GM19463 (cell line): ENCODE measurements around the gene PLXNA2.
A peak's percentile ranks its signal among the peaks of the same experiment; 100 is the strongest.

Experiments
- ATAC-seq: cut with Tn5 transposase; IDR thresholded peaks from one replicate; pipeline ENCODE4 v1.9.1; 2021; ENCODE audit warnings: mild to moderate bottlenecking, moderate library complexity; ENCODE audit not compliant: unreplicated experiment

Gene PLXNA2, protein sequence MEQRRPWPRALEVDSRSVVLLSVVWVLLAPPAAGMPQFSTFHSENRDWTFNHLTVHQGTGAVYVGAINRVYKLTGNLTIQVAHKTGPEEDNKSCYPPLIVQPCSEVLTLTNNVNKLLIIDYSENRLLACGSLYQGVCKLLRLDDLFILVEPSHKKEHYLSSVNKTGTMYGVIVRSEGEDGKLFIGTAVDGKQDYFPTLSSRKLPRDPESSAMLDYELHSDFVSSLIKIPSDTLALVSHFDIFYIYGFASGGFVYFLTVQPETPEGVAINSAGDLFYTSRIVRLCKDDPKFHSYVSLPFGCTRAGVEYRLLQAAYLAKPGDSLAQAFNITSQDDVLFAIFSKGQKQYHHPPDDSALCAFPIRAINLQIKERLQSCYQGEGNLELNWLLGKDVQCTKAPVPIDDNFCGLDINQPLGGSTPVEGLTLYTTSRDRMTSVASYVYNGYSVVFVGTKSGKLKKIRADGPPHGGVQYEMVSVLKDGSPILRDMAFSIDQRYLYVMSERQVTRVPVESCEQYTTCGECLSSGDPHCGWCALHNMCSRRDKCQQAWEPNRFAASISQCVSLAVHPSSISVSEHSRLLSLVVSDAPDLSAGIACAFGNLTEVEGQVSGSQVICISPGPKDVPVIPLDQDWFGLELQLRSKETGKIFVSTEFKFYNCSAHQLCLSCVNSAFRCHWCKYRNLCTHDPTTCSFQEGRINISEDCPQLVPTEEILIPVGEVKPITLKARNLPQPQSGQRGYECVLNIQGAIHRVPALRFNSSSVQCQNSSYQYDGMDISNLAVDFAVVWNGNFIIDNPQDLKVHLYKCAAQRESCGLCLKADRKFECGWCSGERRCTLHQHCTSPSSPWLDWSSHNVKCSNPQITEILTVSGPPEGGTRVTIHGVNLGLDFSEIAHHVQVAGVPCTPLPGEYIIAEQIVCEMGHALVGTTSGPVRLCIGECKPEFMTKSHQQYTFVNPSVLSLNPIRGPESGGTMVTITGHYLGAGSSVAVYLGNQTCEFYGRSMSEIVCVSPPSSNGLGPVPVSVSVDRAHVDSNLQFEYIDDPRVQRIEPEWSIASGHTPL (N-terminal part only)

DNA sequence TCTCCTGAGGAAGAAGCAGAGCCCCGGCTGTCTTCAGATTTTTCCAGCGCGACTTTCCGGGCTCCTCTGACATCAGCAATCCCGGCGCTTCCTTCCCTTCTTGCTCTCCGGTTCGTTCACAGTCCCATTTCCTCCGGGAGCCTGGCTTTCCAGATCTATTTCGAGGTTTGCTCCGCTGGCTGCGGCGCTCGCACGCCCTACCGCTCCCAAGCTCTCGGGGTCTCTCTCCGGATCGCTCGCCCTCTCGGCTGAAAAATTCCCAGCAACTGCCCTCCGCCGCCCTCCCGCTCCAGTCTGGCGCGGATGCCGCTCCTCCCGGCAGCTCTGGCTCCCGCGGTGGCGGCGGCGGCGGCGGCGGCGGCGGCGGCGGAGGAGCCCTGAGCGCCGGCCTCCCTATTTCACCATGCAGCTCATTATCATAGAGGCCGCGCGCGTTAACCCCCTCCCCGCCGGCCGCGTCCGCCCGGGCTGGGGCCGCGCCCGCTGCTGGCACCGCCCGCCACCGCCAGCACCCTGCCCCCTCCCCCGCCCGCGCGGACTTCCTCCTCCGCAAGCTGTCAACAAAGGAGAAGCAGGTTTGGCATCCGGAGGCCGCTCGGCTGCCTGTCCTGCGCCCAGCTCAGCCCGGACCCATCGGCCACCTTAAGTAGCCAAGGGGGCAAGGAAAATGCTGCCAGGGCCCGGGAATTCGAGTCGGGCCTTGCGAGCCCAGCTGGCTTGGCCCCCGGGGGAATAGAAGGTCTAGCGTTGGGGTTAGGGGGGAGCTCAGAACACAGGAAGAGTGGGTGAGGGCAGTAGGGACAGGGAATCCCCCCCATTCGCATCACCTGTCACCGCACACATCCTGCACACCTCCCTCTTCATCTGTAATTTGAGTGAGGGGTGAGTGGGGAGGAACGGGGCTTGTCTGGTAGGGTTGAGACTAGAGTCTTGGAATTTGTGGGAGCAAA is at the start of gene PLXNA2:
Gene PLXNA2, minus strand, starts transcription at position 418 of the 950 bp plus-strand sequence. CDS start 26,462 bp downstream, outside the sequence.
- ATAC-seq, result peak; percentile 59

DNA sequence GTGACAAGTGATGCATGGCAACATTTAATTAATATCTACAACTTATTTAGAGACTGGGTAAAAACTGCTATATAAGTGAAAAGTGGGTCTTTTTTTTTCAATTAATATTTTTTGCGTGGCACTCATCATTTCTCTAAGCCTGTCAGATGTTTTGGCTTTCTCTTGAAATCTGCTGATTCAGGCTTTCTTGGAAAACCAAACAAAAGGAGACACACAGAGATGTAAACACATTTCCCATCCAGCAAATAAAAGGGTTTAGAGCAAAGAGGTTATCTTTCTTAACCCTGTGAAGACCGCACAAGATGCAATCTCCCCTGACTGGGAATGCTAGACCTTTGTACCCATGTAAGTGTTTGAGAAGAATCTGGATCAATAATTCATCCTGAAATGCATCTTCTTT is 48.7 kb upstream of the PLXNA2 start:
- no peak for ATAC-seq

DNA sequence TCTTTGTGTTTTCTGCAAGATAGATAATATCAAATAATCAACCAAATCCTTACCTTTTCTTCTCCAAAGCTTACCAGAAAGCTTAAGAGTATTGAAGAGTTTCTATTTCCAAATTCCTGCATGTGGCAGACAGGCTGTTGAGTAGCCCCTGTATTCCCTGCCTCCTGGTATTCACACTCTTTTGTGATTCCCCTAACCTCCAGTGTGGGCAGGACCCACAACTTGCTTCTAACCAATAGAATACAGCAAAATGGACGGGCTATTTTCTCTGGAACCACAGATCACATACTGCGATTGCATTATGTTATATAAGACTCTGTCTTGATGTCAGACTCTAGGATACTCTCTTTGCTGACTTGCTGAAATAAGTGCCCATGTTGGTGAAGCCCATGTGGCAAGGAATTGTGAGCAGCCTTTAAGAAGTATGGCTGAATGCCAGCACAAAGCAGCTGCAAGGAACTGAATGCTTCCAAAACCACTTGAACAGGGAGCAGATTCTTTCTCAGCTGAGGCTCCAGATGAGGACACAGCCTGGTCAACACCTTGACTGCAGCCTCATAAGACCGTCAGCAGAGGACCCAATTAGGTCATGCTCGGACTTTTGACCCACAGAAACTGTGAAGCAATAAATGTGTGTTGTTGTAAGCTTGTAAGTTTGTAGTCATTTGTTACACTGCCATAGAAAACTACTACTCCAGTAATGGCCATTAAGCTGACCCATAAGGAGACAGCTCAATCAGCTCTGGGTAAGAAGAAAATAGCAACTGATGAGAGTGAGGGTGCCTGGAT is 47.9 kb upstream of the PLXNA2 start:
- no peak for ATAC-seq

DNA sequence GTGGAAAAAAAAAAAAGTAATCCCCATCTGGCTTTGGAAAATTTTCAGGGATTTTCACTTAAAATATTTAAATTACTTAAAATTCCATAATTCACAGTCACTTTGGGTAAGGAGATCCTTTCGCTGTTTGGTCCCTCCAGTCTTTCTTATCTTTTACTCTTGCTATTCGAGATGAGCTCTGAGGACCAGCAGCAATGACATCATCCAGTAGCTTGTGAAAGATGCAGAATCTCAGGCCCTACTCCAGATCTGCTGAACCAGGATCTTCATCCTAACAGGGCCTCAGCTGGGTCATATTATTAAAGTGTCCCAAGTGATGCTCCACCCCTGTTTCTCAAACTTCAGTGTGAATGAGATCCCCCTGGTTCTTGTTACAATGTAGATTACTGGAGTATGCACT is 46.9 kb upstream of the PLXNA2 start:
- ATAC-seq, result no peak

DNA sequence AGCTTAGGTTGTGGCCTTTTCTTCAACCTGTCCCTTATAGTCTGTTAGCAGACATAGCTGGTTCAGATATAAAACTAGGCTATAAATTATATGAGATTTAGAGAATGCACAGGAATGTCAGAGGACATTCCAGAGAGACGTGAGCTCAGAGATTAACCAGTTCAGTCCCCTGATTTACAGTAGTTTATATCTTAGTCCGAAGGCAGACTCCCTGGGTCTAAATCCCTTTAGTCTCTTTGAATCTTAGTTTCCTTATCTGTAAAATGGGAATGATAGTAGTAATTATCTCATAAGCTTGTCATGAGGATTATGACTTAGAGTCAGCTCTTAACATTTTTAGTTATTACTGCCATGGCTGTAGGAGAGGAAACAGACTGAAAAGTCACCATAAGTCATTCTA is 45.5 kb upstream of the PLXNA2 start:
- no peak for ATAC-seq

DNA sequence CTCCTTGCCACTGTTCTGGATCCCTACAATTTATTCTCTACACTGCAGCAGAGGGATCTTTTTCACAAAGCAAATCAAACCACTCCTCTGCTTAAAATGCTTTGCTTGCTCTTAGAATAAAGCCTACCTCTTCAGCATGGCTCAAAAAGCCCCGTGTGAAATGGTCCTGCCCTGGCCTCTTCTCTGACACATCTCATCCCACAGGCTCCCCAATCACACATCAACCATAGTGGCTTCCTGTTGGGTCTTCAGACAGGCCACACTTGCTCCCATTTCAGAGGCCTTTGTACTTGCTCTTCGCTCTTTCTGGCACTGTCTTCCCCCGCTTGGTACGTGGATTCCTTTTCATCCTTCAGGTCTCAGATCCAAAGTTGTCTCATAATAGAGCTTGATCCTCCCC is 44.3 kb upstream of the PLXNA2 start:
- no peak for ATAC-seq

DNA sequence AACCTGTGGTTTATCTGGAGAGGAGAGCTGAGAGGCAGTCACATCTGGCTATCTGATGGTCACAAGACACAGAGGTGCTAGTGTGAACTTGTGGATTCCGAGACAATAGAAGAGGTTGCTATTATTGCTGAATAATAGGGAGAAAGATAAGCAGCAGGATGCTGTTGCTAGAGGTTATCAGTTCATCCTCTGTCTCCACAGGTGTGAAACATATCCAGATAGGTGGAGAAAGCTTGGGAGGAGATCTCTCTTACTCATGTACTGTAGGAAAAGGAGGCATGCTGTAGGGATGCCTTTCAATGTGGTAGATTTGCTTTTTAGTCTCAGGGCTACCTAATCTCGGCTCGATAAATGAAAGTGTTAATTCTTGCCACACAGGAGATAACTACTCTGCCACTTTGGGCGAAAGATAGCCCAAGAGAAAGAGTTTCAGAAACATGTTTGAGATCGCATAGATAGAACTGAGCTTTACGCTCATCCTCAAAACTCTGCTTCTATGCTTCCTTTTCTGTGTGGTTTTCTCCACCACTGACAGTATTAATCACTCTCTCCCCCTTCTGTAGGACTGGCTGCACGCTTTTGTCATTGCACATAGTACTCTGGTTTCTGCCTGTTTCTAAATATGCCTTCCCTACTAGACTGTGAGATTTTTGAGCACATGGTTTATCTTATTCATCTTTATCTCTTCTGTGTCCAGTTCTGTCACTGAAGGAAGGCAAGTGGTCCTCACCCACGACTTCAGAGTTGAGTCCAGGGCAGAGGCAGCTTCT is 36.7 kb upstream of the PLXNA2 start:
- ATAC-seq, result no peak

DNA sequence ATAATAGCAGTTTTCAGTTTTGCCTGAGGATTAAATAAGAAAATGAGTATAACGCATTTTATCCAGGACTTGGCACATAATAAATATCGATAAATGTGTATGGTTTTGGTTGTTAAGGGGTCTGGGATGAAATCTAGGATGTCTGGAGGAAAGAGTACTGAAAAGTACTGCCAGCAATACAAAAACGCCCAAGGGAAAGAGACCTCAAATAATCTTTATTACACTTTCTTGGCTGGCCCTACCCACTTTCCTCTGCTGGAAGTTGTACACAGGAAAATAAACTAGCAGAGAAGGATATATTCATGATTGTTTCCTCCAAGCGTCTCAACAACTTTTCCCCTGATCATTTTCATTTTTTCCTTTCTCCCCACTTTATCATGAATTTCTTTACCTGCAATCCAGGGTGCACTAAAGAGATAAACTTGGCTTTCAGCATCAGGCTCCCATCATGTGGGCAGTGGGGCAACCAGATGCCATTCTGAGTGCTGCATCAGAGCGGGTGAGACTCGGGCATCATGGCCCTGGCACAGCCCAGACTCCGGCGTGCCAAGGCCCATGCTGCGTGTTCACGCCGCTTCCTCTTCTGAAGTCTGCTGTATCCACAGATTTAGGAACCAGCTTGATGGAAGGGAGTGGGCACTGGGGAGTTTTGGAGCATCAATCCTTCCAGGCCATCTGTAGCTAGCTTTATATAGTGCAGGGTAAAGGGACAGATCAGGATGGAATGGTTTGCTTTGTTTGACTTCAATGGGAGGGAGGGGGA is 35.8 kb upstream of the PLXNA2 start:
- no peak for ATAC-seq

DNA sequence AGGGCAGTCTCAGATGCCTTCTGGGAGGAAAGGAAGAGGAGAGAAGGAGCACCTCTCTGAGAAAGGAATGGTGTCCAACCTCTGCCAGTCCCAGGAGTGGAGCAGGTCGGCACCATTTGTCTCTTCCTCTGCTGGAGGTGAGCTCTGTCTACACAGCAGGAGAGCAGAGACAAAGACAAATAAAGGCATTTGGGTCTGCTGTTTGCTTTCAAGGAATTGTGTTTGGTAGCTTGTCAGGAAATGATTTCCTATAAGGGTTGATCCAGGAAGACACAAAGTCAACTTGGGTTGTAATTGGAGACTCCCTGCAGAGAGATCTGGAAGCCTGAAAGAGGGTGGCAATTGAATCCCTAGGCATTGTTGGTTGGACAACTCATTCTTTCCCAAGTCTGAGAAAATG is 34.5 kb upstream of the PLXNA2 start:
- ATAC-seq, result no peak

DNA sequence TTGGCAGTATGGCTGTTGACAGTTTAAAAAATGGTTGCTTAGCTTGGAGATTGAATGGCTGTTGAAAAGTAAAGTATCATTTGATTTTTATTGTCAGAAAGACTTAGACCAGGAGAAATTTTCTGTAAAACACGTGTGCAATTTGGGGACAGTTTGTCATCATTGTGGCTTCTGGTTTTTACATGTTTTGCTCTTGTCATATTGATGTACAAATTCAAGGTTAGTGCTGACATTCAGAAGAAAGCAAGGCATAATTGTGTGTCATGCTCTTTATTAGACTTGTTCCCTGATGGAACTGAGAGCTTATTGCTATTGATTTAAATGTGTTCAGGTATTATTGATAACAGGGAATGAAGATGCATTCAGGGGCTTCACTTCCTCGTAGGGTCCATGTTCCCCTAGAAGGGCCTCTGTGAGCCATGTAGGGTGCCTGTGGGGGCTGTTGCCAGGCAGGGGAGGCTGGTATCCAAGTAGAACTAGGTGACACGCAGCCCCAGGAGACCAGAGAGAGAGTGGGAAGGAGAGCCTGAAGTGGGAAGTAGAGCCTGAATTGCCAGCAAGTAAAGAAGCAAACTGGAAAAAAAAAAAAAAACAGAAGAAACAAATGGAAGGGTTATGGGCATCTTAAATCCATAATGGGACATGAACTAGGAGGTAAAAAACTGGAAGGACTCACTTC is 32.7 kb upstream of the PLXNA2 start:
- ATAC-seq, result no peak

DNA sequence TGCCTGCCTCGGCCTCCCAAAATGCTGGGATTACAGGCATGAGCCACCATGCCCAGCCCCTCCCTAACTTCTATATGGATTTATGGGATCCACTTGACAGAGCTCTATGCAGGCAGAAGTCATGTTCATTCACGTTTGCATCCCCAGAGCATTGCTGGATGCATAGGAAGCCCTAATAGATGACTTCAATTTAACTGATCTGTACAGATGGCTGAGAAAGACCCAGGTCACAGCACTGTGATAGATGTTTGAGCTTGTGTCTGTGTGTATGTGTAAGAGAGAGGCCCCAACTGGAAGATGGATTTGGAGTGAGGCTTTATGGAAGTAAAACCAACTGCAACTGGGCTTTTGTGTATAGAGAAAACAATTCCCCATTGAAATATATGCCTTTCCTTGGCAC is 30.9 kb upstream of the PLXNA2 start:
- ATAC-seq, result no peak

DNA sequence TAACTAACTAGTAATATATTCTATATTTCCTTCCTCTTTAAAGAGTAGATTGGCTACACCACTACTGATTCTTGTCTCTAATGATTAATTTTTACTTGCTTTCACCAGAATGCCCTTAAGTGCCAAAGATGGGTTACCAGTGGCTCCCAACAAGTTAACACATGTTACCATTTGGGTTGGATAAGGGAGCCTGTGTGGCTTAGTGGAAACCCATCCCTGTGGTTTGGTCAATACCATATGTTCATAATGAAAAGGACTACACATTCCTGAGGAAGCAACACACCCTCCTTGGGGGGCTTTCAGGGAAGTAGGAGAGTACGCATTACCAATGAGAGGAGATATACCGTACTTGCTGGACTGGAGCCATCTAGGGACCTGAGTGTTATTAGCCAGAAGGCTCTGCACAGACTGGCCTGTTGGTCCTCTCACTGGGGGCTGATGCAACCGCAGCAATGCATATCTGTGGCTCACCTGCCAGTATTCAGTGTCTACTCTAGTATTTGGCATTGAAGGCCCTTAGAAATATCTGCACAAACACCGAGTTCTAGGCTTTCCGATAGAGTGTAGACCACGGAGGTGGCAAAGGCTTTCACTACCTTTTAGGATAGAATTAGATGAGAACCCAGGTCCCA is 29.3 kb upstream of the PLXNA2 start:
- no peak for ATAC-seq

DNA sequence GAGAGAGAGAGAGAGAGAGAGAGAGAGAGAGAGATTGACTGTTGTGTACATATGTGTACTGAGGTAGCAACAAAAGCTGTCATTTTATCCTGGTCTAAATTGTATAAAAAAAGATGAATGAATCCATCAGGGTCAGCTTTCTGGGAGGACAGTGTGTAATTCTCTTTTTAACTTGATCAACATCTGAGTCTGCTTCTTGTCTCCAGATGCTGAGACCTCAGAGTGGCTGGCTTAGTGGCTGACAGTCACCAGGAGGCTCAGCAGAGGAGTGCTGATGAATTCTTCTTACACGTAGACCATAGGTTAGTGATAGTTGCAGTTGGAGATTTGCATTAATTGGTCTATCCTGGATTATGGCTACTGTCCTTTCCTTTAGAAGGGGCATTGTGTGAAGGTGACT is 28.5 kb upstream of the PLXNA2 start:
- ATAC-seq, result no peak

DNA sequence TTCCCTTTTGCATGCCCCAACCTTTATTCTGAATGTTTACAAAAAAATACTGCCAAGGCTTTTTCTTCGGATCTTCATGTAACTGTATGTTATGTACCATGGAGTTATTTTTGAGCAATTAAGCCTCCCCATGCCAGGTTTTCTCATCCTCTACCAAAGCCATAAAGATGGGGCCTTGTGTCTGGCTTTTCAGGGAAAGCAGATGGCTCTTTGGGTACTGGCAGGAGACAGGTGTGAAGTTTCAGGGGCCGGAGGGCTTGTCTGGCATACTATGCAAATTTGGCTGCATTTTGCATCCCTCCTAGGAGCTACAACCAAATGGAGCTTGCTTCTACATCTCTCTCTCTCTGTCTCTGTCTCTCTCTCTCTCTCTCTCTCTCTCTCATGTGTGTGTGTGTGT is 28.1 kb upstream of the PLXNA2 start:
- no peak for ATAC-seq

DNA sequence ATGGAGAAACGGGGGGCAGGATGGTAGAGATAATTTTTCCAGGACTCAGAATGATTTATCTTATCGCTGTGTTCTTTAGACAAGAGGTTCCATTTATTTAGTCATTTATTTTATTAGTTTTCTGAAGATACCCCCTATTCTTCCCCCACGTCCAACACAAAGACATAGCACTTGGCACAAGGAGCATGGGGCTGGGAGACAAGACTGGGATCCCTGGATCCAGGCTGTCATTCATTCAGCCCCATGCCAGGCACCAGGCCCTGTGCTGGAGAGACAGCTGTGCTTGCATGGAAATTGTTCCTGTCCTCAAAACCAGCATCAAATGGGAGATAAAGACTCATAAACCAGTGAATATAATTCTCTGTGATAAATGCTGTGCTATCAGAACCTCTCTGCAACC is 27.1 kb upstream of the PLXNA2 start:
- no peak for ATAC-seq

DNA sequence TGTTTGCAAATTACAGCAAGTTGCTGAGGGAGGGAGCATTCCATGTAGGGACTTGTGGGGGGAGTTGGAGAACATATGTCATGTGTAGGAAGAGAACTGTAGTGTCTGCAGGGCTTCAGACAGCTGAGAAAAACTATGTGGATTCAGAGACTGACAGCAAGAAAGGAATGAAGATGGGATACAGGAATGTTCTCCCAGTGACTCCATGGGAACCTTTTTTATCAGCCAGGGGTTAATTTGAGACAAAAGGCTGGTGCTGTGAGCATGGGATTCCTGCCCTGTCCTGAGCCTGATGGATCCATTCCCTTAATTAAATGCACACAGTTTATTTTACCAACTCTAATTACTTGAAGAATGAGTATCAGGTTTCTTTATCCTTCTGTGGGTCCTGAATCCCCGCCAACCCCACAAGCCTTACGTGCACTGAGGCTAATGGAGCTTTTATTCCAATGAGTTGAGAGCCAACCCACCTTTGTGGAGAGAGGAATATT is 26.5 kb upstream of the PLXNA2 start:
- no peak for ATAC-seq

DNA sequence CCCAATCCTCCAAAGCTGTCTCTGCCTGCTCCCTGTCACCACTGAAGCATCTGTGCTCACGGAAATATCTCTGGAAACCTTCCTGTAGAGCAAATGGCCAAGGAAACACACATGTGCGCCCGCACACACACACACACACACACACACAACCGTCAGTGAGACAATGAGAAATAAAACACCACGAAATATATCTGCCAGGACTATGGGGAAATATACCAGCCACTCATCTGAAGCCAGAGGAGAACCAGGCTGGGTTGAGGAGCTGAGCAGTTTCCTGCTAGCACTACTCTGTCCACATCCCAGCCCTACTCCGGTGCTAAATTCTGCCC is 25.1 kb upstream of the PLXNA2 start:
- ATAC-seq, result no peak
